Measurements from ENCODE around the gene MBD5. TPM values are rescaled to one million over a fixed set of nuclear protein-coding genes. Genes with fewer than 3 reads are reported as not detected.

Gene MBD5
- total RNA-seq, 1 donor from 2014 or later, result 59.3 TPM

DNA sequence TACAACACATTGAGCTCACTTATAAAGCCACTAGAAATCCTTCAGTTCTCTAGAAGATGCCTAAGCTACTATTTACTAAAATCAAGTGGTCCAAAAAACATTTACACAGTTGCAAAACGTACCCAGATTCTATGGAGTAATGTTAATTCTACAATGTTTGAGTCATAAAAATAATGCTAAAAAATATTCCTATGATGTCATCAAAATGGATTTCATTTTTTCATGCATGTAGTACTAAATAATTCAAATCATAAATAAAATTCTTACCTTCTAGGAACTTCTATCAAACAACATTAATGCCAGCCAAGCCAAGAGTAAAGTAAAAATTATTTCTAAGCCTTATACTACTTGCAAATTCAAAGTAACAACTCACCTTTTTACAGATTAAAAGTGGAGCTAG lies 454.7 kb downstream of the MBD5 start:
- no peaks in the 10 kb centered on the region for H3K9me3 Mint-ChIP-seq (ENCODE audit: unreplicated experiment)
- TF ChIP-seq, protein P1, sequence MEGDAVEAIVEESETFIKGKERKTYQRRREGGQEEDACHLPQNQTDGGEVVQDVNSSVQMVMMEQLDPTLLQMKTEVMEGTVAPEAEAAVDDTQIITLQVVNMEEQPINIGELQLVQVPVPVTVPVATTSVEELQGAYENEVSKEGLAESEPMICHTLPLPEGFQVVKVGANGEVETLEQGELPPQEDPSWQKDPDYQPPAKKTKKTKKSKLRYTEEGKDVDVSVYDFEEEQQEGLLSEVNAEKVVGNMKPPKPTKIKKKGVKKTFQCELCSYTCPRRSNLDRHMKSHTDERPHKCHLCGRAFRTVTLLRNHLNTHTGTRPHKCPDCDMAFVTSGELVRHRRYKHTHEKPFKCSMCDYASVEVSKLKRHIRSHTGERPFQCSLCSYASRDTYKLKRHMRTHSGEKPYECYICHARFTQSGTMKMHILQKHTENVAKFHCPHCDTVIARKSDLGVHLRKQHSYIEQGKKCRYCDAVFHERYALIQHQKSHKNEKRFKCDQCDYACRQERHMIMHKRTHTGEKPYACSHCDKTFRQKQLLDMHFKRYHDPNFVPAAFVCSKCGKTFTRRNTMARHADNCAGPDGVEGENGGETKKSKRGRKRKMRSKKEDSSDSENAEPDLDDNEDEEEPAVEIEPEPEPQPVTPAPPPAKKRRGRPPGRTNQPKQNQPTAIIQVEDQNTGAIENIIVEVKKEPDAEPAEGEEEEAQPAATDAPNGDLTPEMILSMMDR (IDR thresholded peaks at IDR 0.05; ENCODE audit: unreplicated experiment), result no peak

DNA sequence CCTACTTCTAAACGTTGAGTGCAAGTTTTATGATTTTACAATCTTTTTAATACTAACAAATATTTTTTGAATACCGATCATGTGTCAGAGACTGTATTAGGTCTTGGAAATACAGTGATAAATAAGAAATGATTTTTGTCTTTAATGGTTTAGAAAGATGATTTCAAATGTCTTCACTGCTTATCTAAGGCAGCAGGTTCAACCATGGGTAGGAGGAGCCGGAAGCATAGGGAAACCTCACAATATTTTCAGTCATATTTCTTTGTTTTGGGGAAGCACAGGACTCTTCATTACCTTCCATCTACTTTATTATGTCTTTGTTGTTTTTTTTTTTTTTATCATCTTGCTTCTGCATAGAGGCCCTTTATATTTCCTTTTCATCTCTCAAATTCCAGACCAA lies 458.5 kb downstream of the MBD5 start:
- H3K9me3 Mint-ChIP-seq (ENCODE audit: unreplicated experiment), result no peaks in the 10 kb centered on the region
- H3K36me3 Mint-ChIP-seq (ENCODE audit: low read depth, unreplicated experiment), result no peaks in the 10 kb centered on the region
- TF ChIP-seq, protein P1 (IDR thresholded peaks at IDR 0.05; ENCODE audit: unreplicated experiment), result no peak
- H3K27me3 Mint-ChIP-seq (ENCODE audit: unreplicated experiment), result no peaks in the 10 kb centered on the region
- no peak overlapping the region for H3K27ac Mint-ChIP-seq (ENCODE audit: unreplicated experiment)
- H3K4me3 Mint-ChIP-seq (ENCODE audit: unreplicated experiment), result no peak overlapping the region
- DNase-seq (ENCODE audit: low spot score), result no peak
- no peaks in the 10 kb centered on the region for H3K4me1 Mint-ChIP-seq (ENCODE audit: unreplicated experiment)

More for the DNA sequence above, 454.7 kb downstream of the MBD5 start:
- H3K4me1 Mint-ChIP-seq (ENCODE audit: unreplicated experiment), result no peaks in the 10 kb centered on the region
- no peaks in the 10 kb centered on the region for H3K27me3 Mint-ChIP-seq (ENCODE audit: unreplicated experiment)
- no peak for DNase-seq (ENCODE audit: low spot score)
- no peak overlapping the region for H3K27ac Mint-ChIP-seq (ENCODE audit: unreplicated experiment)
- H3K4me3 Mint-ChIP-seq (ENCODE audit: unreplicated experiment), result no peak overlapping the region
- no peaks in the 10 kb centered on the region for H3K36me3 Mint-ChIP-seq (ENCODE audit: low read depth, unreplicated experiment)

DNA sequence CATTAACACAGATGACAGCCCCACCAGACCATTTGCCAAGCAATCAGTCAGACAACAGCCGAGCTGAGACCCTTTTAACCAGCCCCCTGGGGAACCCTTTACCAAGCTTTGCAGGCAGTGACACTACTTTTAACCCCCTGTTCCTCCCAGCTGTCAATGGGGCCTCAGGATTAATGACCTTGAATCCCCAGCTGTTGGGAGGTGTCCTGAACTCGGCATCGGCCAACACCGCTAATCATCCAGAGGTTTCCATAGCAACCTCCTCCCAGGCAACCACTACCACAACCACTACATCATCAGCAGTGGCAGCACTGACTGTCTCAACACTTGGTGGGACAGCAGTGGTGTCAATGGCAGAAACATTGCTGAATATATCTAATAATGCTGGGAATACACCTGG lies 462.8 kb downstream of the MBD5 start:
- no peaks in the 10 kb centered on the region for H3K36me3 Mint-ChIP-seq (ENCODE audit: low read depth, unreplicated experiment)
- H3K9me3 Mint-ChIP-seq (ENCODE audit: unreplicated experiment), result no peaks in the 10 kb centered on the region
- H3K27me3 Mint-ChIP-seq (ENCODE audit: unreplicated experiment), result peaks cover 1% of the 10 kb centered on the region
- TF ChIP-seq, protein P1 (IDR thresholded peaks at IDR 0.05; ENCODE audit: unreplicated experiment), result no peak
- DNase-seq (ENCODE audit: low spot score), result no peak
- no peak overlapping the region for H3K4me3 Mint-ChIP-seq (ENCODE audit: unreplicated experiment)
- no peak overlapping the region for H3K27ac Mint-ChIP-seq (ENCODE audit: unreplicated experiment)
- H3K4me1 Mint-ChIP-seq (ENCODE audit: unreplicated experiment), result no peaks in the 10 kb centered on the region

DNA sequence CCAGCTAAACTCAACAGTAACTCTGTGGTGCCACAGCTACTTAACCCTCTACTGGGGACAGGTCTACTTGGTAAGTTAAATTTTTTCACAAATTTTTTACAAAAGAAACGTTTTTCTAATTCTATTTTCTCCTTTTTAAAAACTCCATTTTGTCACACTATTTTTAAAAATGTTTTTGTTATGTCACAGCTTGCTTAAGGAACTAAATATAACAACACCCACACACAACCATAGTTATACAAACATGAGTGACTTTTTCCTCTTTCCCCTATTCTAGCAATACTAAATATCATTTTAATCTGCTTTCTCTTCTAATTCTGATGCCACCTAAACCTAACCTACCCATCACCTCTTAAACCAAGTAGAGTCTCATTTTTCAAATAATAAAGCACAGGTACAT lies 463.2 kb downstream of the MBD5 start:
- no peak overlapping the region for H3K4me3 Mint-ChIP-seq (ENCODE audit: unreplicated experiment)
- H3K4me1 Mint-ChIP-seq (ENCODE audit: unreplicated experiment), result peaks cover 2% of the 10 kb centered on the region
- no peak for DNase-seq (ENCODE audit: low spot score)
- H3K9me3 Mint-ChIP-seq (ENCODE audit: unreplicated experiment), result no peaks in the 10 kb centered on the region
- no peaks in the 10 kb centered on the region for H3K36me3 Mint-ChIP-seq (ENCODE audit: low read depth, unreplicated experiment)
- H3K27me3 Mint-ChIP-seq (ENCODE audit: unreplicated experiment), result peaks cover 1% of the 10 kb centered on the region
- TF ChIP-seq, protein P1 (IDR thresholded peaks at IDR 0.05; ENCODE audit: unreplicated experiment), result no peak
- H3K27ac Mint-ChIP-seq (ENCODE audit: unreplicated experiment), result no peak overlapping the region

DNA sequence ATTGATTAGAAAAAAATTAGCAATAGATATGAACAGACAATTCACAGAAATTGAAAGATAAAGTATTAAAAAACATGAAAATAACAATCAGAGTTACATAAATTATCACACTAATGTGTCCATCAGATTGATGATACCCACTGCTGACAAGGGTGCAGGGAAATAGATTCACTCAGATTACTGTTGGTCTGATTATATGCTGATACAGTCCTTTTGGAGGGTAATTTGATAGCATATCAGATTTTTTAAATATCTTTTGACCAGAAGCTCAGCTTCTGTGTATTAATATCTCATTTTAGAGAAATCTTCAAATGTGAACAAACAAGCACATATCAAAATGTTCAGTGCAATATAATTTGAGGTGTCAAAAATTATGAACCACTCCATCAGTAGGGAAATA lies 465.8 kb downstream of the MBD5 start:
- no peaks in the 10 kb centered on the region for H3K9me3 Mint-ChIP-seq (ENCODE audit: unreplicated experiment)

More for the DNA sequence above, 465.8 kb downstream of the MBD5 start:
- TF ChIP-seq, protein P1 (IDR thresholded peaks at IDR 0.05; ENCODE audit: unreplicated experiment), result no peak
- H3K4me1 Mint-ChIP-seq (ENCODE audit: unreplicated experiment), result peaks cover 8% of the 10 kb centered on the region
- no peak overlapping the region for H3K4me3 Mint-ChIP-seq (ENCODE audit: unreplicated experiment)
- peaks cover 1% of the 10 kb centered on the region for H3K27me3 Mint-ChIP-seq (ENCODE audit: unreplicated experiment)
- no peak for DNase-seq (ENCODE audit: low spot score)
- peaks cover 5% of the 10 kb centered on the region for H3K36me3 Mint-ChIP-seq (ENCODE audit: low read depth, unreplicated experiment)
- H3K27ac Mint-ChIP-seq (ENCODE audit: unreplicated experiment), result no peak overlapping the region
